NCI-H748 (cell line): ENCODE results near the gene CBY2.
"Not testable (repeated sequence)": the region's sequence is repeated elsewhere in the genome, so short reads cannot be mapped to it uniquely, and the experiment has no call there.

Experiments used
- DNase-seq: peaks from one replicate; lab custom pipeline; 2025; ENCODE audit not compliant: unreplicated experiment; lab: John Stamatoyannopoulos, UW

The CBY2 gene, protein sequence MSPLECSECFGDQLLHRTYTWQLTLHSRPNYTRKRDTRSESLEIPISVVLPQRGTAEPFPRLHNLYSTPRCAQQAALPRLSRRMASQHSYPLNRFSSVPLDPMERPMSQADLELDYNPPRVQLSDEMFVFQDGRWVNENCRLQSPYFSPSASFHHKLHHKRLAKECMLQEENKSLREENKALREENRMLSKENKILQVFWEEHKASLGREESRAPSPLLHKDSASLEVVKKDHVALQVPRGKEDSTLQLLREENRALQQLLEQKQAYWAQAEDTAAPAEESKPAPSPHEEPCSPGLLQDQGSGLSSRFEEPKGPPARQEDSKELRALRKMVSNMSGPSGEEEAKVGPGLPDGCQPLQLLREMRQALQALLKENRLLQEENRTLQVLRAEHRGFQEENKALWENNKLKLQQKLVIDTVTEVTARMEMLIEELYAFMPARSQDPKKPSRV

DNA sequence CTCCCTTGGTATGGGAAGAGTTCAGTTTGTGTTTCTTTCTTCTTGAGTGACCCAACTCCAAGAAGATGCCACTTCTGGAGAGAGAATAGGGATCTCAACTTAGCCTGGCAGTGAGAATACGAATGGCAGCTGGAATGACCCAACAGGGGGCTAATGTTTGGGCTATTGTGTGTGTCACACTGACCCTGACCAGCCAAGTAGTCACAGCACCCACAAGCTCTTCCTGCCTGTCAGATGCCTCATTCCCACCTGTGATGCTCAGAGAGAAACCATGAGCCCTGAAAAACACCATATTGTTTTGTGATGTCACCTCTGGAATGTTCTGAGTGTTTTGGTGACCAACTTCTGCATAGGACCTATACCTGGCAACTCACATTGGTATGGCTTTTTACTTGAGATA lies at the start of gene CBY2:
TSS of gene CBY2 (plus strand) at position 233 of the 400 bp plus-strand sequence. CDS start at position 304, 71 bp downstream.
- DNase-seq: no peak

DNA sequence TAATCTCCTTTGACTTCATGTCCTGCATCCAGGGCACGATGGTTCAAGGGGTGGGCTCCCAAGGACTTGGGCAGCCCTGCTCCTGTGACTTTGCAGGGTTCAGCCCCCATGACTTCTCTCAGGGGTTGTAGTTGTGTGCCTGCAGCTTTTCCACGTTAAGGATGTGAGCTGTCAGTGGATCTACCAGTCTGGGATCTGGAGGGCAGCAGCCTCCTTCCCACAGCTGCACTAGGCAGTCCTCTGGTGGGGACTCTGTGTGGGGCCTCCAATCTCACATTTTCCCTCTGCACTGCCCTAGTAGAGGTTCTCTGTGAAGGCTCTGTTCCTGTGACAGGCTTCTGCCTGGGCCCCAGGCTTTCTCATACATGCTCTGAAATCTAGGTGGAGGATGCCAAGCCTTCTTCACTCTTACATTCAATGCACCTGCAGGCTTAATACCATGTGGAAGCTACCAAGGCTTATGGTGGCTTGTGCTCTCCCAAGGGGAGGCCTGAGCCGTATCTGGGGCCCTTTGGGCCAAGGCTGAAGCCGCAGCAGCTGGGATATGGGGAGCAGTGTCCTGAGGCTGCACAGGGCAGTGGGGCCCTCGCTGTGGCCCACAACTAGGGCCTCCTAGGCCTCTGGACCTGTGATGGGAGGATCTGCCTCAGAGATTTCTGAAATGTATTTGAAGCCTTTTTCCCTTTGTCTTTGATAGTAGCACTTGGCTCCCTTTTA lies 47.3 kb upstream of the CBY2 start:
- DNase-seq: no peak

DNA sequence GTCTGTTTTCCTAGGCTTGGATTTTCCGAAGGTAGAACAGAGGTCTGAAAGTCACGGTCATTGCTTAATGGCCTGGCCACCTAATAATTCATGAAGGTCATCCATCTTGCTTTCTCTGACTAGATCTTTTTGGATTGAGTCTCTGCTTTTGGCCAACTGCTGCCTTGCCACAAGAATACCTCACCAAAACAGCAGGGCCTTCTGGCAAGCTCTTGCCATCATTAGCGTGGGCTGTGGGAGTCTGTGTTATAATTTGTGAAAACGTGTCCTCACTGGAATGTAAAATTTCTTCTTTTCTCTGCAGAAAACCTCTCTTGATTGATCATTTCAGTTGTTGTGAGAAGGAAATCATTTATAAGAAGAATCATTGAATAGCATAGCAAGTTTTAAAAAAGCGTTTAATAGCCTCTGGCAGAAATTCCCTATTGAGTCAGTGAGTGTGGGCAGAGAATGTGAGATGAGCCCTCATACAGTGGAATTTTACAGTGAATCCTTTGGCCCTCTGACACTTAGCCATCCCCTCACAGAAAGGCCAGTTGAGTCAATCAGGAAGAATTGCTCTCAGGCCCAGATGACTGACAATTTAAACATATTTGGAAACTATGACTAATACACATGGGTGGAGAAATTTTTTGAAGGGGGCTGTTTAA lies 43.4 kb upstream of the CBY2 start:
- DNase-seq: no peak

DNA sequence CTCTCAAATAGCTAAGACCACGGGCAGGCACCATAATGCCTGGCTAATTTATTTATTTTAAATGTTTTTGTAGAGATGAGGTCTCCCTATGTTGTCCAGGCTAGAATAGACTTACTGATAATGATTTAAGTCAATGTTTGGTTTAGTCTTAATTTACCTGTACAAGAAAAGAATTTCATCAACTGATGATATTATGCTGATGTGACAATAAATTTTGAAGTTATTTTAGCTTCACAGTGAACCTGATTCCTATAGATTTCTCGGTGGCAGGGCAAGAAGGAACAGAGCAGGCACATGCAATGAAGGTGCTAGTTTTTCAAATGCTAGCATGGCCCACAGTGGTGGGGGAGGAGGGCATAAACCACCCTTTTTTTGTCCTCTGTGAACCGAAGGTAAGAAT lies 42.6 kb upstream of the CBY2 start:
- no peak for DNase-seq

DNA sequence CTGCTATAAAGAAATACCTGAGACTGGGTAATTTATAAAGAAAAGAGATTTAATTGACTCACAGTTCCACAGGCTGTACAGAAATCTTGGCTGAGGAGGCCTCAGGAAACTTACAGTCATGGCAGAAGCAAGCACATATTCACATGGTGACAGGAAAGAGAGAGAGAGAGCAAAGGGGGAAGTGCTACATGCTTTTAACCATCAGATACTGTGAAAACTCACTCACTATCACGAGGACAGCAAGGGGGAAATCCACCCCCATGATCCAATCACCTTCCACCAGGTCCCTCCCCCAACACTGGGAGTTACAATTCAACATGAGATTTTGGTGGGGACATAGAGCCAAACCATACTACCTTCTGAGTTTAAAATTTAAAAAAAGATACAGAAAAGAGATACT lies 41.7 kb upstream of the CBY2 start:
- not testable (repeated sequence) for DNase-seq

DNA sequence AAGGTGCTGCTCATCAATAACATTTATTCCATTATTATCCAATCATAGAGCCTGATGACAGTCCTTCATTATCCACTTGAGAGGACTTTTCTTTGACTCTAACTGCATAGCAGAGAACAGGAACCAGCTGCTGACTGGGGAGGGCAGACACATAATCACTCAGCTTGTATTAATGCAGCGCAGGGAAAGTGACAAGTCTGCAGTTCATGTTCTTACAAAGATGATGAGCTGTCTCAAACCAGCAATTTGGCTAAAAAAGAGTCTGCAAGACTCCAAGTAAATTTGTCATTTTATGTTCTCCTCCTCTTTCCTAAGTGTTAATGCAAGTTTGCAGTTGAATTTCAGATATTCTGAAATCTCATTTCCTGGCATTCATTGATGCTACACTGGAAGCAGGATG lies 40.0 kb upstream of the CBY2 start:
- no peak for DNase-seq

DNA sequence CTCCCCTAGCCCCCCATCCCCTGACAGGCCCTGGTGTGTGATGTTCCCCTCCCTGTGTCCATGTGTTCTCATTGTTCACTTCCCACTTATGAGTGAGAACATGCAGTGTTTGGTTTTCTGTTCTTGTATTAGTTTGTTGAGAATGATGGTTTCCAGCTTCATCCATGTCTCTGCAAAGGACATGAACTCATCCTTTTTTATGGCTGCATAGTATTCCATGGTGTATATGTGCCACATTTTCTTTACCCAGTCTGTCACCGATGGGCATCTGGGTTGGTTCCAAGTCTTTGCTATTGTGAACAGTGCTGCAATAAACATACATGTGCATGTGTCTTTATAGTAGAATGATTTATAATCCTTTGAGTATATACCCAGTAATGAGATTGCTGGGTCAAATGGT lies 39.2 kb upstream of the CBY2 start:
- DNase-seq: not testable (repeated sequence)

DNA sequence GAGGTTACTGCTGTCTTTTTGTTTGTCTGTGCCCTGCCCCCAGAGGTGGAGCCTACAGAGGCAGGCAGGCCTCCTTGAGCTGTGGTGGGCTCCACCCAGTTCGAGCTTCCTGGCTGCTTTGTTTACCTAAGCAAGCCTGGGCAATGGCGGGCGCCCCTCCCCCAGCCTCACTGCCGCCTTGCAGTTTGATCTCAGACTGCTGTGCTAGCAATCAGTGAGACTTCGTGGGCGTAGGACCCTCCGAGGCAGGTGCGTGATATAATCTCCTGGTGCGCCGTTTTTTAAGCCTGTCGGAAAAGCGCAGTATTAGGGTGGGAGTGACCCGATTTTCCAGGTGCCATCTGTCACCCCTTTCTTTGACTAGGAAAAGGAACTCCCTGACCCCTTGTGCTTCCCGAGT lies 32.5 kb upstream of the CBY2 start:
- DNase-seq: peak; percentile 44

DNA sequence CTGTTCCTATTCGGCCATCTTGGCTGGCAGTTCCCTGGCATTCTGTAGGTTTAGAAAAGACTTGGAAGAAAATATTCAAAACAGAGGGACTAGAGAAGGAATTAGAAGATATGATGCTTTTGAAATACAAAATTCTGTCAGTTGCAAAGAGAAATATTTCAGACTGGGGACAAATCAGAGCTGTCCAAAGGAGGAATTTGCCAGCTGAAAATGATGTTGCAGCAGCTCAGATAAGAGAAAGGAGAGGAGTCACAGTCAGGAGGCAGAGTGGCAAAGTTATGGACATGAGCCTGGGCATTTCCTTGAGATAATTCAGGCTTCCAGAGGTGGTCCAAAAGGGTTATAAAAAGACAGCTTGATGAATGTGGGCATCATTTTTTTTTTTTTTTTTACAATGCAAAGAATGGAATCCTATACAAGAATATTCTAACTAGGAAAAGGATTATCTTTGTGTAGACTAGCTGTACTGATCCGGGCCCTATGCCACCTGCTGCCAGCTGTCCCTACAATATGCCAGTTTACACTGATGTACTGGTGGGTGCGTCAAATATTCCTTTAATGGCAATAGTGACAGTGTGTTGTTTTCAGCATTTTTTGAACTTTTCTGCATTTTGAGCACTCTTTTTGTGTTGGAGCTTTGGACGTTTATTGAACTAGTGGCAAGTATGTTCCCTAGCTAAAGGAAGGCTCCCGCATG lies 31.8 kb upstream of the CBY2 start:
- DNase-seq: peak; percentile 49

DNA sequence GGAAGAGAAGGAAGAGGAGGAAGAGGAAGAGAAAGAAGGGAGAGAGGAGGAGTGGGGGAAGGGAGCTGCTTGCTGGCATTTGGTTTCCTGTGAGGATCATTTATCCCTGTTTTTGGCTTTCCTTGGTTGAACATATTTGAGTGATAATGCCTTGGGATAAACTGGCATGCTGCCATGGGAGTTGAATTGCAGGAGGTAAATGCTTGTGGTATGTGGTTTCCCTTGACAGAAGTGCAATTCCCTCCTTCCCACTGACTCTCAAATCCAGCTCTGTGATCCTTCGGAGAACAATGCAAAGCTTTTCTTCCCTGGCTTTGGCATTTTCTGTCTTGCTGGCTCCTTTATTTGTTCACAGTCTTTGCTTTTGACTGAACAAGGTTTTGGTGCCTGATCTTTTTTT lies 27.2 kb upstream of the CBY2 start:
- DNase-seq: no peak

DNA sequence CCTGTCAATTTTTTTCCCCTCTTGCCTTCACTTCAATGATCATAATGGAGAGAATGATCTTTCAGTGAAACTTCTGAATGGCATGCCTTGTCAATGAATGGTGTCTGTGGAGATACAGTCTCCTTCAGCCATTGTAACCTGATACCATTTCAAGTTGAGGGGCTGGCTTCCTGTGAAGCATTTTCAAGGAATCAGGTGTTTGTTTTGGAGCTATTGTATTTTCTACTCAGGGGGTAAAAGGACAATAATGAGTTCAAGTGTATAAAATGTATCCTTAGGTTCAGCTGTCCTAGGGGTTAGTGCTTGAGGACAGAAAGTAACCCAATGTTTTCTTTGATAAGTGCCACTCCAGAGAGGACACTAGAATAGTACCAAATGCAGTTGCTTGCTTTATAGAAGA lies 23.8 kb upstream of the CBY2 start:
- DNase-seq: peak; percentile 72

DNA sequence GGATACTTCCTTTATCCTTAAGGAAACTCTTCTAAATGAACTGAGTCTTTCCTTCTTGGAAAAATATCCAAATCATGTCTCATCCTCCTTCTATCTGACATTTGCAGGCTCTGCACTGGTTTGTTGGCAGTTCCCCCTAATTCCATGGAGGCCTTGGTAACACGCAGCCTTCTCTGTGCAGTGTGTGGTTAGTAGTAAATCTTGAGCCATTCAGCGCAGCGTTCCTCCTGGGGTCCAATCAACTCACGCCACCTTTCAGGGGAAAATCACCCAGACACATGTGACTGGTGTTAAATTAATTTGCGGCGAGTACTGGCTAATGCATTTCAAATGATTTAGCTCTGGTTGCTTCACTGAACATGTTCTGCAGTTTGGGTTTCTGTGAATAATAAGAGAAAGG lies 21.0 kb upstream of the CBY2 start:
- DNase-seq: no peak

DNA sequence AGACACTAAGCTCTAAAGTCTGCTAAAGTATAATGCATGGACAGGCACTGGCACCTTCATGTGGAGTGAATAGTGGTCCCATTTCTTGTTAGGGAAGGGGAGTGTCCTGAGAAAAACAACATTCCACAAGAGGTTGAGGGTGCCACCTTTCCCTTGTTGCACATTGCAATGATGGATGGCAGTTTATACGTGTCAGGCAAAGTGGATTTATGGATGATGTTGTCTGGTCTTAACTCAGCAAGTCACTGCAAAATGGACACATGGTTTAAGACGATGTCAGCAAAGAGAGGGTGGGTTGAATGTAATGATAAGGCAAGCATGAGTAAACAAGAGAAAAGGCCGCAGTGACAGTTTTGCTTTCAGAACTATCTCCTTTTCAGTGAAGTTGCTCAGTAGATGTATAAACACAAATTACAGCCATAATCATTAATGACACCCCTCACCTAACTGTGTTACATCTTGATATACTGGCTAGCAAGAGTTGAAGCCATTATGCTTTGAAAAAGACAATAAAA lies 19.6 kb upstream of the CBY2 start:
- DNase-seq: no peak

DNA sequence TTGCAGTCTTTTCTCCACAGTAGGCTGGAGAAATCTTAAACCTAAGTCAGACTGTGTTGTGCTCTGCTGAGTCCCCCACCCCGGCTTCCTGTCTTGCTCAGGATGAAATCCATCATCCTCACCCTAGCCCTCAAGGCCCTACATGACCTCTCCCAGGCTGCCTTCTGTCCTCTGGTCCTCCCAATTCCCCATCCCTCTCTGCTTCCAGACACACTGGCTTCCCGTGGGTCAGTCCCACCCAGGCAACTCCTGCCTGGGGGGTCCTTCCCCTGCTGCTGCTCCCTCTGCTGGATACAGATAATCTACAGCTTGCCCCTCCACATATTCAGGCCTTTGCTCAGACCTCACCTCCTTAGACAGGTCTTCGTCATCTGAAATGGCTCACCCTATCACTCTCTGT lies 18.4 kb upstream of the CBY2 start:
- DNase-seq: no peak

DNA sequence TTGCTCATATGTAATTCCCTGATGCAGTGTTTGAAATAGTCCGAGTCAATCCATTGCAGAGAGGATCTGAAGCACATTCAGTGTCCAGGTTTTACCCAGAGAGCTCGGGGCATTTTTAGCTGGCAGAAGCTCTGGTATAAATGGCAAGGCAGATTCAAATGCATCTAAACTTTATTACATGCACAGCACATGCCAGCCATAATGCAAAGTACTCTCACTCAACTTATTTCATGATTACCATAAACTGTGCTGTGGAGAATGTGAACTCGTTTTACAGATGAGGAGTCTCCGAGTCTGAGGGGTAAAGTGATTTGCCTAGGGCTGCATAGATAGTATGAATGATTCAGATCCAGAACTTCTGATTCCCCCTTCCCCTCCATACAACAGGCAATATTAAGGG lies 13.5 kb upstream of the CBY2 start:
- DNase-seq: no peak

DNA sequence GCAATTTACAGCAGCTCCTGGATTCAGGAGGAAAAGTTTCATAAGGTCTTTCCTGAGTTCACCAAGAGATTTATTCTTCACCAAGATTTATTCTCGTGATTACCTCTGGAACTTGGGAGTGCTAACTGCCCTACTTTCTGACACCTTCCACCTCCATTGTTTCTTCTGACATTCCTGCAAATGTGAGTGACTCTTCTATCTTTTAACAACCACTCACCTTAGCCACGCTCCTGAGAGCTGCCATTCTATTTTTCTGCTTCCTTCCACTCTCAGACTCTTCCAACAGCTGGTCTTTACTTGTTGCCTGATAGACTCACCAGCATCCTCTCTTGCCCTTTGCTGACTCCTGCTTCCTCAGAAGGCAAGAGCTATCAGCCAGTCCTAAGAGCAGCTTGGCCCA lies 11.5 kb upstream of the CBY2 start:
- DNase-seq: no peak

DNA sequence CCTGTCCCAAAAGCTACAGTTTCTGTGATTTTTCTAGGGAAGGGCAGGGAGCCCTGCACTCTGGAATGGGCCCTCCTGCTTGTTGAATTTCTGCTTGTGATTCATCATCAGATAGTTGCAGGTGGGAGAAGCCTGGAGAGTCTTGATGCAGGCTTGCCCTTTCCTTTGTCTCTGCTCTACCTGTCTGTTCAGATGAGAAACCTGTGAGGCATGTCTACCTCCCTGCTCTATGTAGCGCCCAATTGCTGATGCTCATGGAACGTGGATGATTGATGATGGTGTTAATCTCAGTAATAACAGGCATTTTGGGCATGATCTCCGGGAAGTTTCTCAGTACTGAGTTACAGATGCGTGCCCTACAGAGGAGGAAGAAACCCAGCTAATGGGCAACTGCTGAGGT lies 10.9 kb upstream of the CBY2 start:
- DNase-seq: peak; percentile 47

DNA sequence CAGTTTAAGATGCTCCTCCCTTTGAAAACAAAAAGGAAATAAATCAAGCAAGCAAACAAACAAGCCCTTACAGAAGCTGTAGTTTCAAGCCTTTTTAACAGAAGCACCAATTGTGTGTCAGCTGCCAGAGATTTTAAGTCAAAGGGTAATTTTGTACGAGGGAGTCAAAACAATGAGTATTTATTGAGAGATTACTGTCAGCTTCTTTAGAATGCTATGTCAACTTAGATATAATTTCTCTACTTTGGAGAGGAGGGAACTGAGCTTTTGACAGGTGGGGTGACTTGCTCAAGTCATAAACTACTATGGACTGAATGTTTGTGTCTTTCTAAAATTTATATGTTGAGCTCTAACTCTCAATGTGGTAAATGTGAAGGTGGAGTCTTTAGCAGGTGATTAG lies 10.5 kb upstream of the CBY2 start:
- peak; percentile 47 for DNase-seq

DNA sequence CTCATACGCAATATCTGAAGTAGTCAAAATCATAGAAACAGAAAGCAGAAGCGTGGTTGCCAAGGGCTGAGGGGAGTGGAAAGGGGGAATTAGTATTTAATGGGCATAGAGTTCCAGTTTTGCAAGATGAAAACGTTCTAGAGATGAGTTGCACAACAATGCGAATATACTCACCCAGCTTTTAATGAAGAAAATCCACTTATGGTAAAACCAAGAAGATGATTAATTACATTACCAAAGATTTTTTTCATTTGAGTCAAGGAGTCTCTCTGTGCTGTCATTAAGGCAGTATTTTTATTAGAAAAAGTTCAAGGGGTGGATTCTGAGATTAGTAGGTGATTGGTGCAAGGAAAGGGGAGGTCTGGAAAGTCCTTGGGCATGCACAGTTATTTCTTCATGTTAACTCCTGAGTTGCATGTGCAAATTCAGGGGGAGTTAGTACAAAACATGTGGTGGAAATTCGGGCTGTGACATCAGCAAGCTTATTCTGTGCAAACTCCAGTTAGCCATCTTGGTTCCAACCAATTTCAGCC lies 6.9 kb upstream of the CBY2 start:
- no peak for DNase-seq

DNA sequence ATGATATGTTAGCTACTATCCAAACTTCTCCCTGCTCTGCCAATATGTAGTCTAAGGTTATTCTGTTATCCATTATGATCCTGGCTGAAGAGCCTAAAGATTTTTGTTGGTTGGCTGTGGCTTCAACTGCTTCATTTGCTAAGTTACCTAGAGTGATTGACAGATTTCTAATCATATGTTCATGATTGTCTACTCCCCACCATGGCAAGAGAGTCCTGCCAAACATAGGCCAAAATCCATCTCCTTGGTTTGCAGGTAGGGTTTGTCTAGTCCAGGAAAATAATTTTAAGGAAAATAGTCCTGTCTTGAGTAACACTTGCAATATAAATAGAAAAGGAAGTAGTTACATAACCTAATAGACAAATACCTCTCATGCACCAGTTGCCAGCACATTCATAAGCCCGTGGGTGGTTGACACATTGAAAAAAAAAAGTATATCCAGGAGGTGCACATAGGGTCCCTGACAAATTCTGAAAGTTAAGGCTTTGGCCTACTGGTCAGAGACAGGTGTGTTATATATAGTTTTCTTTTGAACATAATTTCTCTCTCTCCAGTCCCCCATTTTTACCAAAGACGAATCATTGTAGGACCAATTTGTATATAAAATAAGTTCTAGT lies 5.4 kb upstream of the CBY2 start:
- no peak for DNase-seq
